SK-N-MC (cell line): Measurements from ENCODE around the gene KCNJ11.

Experiments used
- DNase-seq: peaks from one replicate; pipeline ENCODE4 v3.0.0-alpha.2; 2011; ENCODE audit warnings: low read depth, low spot score
- H3K27ac ChIP-seq: fragments of 200-600 bp; sonication (generic); 2 replicates; pipeline ENCODE4 v1.5.1; 2016; ENCODE audit warnings: mixed run types
- H3K36me3 ChIP-seq: fragments of 200-600 bp; sonication (generic); 2 replicates; pipeline ENCODE4 v1.6.1; 2017; ENCODE audit warnings: antibody characterized with exemption, low read length, mixed read lengths; ENCODE audit not compliant: insufficient read depth
- H3K4me3 ChIP-seq: fragments of 200-600 bp; sonication (generic); 2 replicates; pipeline ENCODE4 v1.5.1; 2016
- H3K9ac ChIP-seq: fragments of 200-600 bp; sonication (generic); 2 replicates; pipeline ENCODE4 v1.8.0; 2017; ENCODE audit warnings: mixed run types, mixed read lengths; ENCODE audit not compliant: insufficient read length
- H3K9me3 ChIP-seq: fragments of 200-600 bp; sonication (generic); 2 replicates; pipeline ENCODE4 v1.6.1; 2017; ENCODE audit warnings: low read depth, mild to moderate bottlenecking, antibody characterized with exemption, low read length, moderate library complexity, mixed read lengths
- EZH2 ChIP-seq: fragments of 200-600 bp; sonication (generic); IDR thresholded peaks from one replicate; pipeline ENCODE4 v1.6.1; 2017; ENCODE audit warnings: antibody characterized with exemption
- FOXP2 ChIP-seq: optimal IDR thresholded peaks from 2 replicates; pipeline ENCODE3; 2011; ENCODE audit warnings: mild to moderate bottlenecking, moderate library complexity; ENCODE audit not compliant: insufficient read depth; ENCODE audit errors: extremely low read length, control extremely low read depth
- POLR2AphosphoS5 ChIP-seq: IDR thresholded peaks from 2 replicates; pipeline ENCODE4 v1.6.1; 2012; ENCODE audit warnings: mild to moderate bottlenecking, low read depth, low read length, borderline replicate concordance

The KCNJ11 gene

GRCh38 chr11:17389957-17390649 is 1.6 kb upstream of the KCNJ11 start:
- peak overlapping the region; percentile 83; the same call in 1 of the 2 replicates for H3K4me3 ChIP-seq
- no peak overlapping the region for H3K9ac ChIP-seq
- no peaks in the 10 kb centered on the region for H3K9me3 ChIP-seq
- DNase-seq: no peak
- no peak for TF ChIP-seq EZH2
- H3K36me3 ChIP-seq: no peaks in the 10 kb centered on the region
- H3K27ac ChIP-seq: no peak overlapping the region

- Histone ChIP-seq H3K9me3 (no peaks in the 10 kb centered on the region), H3K27ac (no peak overlapping the region), H3K4me3 (peak overlapping the region; percentile 83), H3K9ac (no peak overlapping the region), H3K36me3 (no peaks in the 10 kb centered on the region)
- TF ChIP-seq EZH2: no peak
- DNase-seq: no peak
Measured at GRCh38 chr11:17389211-17389956, 925 bp upstream of the KCNJ11 start.

GRCh38 chr11:17387811-17388210 is 648 bp downstream of the KCNJ11 start:
- Histone ChIP-seq H3K27ac (no peak overlapping the region), H3K9me3 (no peaks in the 10 kb centered on the region), H3K9ac (no peak overlapping the region), H3K4me3 (no peak overlapping the region), H3K36me3 (no peaks in the 10 kb centered on the region)
- no peak for DNase-seq
- TF ChIP-seq FOXP2: no peak
- TF ChIP-seq EZH2: no peak
- no peak for TF ChIP-seq POLR2AphosphoS5

GRCh38 chr11:17387254-17387653 is 1.2 kb downstream of the KCNJ11 start:
- no peak for DNase-seq
- H3K4me3 ChIP-seq: no peak overlapping the region
- no peak overlapping the region for H3K9ac ChIP-seq
- no peaks in the 10 kb centered on the region for H3K9me3 ChIP-seq
- no peak overlapping the region for H3K27ac ChIP-seq
- TF ChIP-seq EZH2: no peak
- no peaks in the 10 kb centered on the region for H3K36me3 ChIP-seq

GRCh38 chr11:17386331-17387084 is 2.0 kb downstream of the KCNJ11 start:
- no peaks in the 10 kb centered on the region for H3K36me3 ChIP-seq
- no peaks in the 10 kb centered on the region for H3K9me3 ChIP-seq
- no peak overlapping the region for H3K27ac ChIP-seq
- TF ChIP-seq FOXP2 (no peak), EZH2 (no peak), POLR2AphosphoS5 (no peak)
- DNase-seq: no peak
- no peak overlapping the region for H3K9ac ChIP-seq
- H3K4me3 ChIP-seq: no peak overlapping the region

GRCh38 chr11:17385926-17386325 is 2.5 kb downstream of the KCNJ11 start:
- no peak for DNase-seq
- no peaks in the 10 kb centered on the region for H3K36me3 ChIP-seq
- H3K4me3 ChIP-seq: no peak overlapping the region
- H3K9ac ChIP-seq: no peak overlapping the region
- no peak overlapping the region for H3K27ac ChIP-seq
- no peaks in the 10 kb centered on the region for H3K9me3 ChIP-seq
- TF ChIP-seq EZH2: no peak
- TF ChIP-seq FOXP2: no peak
- no peak for TF ChIP-seq POLR2AphosphoS5

GRCh38 chr11:17385492-17385891 is 3.0 kb downstream of the KCNJ11 start:
- Histone ChIP-seq H3K4me3 (no peak overlapping the region), H3K36me3 (no peaks in the 10 kb centered on the region), H3K27ac (no peak overlapping the region), H3K9me3 (no peaks in the 10 kb centered on the region), H3K9ac (no peak overlapping the region)
- TF ChIP-seq EZH2 (no peak), FOXP2 (no peak), POLR2AphosphoS5 (no peak)
- DNase-seq: no peak

- H3K9ac ChIP-seq: no peak overlapping the region
- no peak overlapping the region for H3K27ac ChIP-seq
- peak; percentile 37 for DNase-seq
- no peaks in the 10 kb centered on the region for H3K9me3 ChIP-seq
- no peak overlapping the region for H3K4me3 ChIP-seq
- no peaks in the 10 kb centered on the region for H3K36me3 ChIP-seq
- TF ChIP-seq EZH2 (no peak), POLR2AphosphoS5 (no peak), FOXP2 (no peak)
Measured at GRCh38 chr11:17384002-17384511, 4.4 kb downstream of the KCNJ11 start.
